Stomach smooth muscle (tissue), 2 donors: ENCODE measurements around the gene DOCK3.
"Not testable (repeated sequence)": the region's sequence is repeated elsewhere in the genome, so short reads cannot be mapped to it uniquely, and the experiment has no call there.

Experiments
- H3K27ac ChIP-seq: one replicate; pipeline ENCODE4 v1.7.0; 2013; ENCODE audit warnings: mild to moderate bottlenecking, low read length, inconsistent platforms
- H3K27me3 ChIP-seq, 2 donors: one replicate each; pipeline ENCODE4 v1.7.0; 2013; ENCODE audit warnings: low read length in 2 of 2; ENCODE audit not compliant: insufficient read depth in 2 of 2, control insufficient read depth in 1 of 2
- H3K36me3 ChIP-seq, 2 donors: one replicate each; pipeline ENCODE4 v1.7.0; 2013; ENCODE audit warnings: low read length in 2 of 2; ENCODE audit not compliant: control insufficient read depth in 2 of 2, insufficient read depth in 2 of 2
- H3K4me1 ChIP-seq: one replicate; pipeline ENCODE4 v1.7.0; 2013; ENCODE audit warnings: low read length; ENCODE audit not compliant: control insufficient read depth, insufficient read depth
- H3K4me3 ChIP-seq, 2 donors: one replicate each; pipeline ENCODE4 v1.7.0; 2013; ENCODE audit warnings: low read length in 2 of 2
- H3K9ac ChIP-seq, 2 donors: one replicate each; pipeline ENCODE4 v1.7.0; 2013; ENCODE audit warnings: low read length in 2 of 2, mild to moderate bottlenecking in 1 of 2
- H3K9me3 ChIP-seq, 2 donors: one replicate each; pipeline ENCODE4 v1.7.0; 2013; ENCODE audit warnings: low read length in 2 of 2; ENCODE audit not compliant: control insufficient read depth in 2 of 2
- donor health status: healthy.
- donor health status: Pancreatic carcinoma.

DOCK3 gene

GRCh38 chr3:51199296-51199695, 524.6 kb downstream of the DOCK3 start:
- not testable (repeated sequence) for H3K9ac ChIP-seq, H3K4me3 ChIP-seq, H3K36me3 ChIP-seq, H3K27ac ChIP-seq, H3K9me3 ChIP-seq, H3K27me3 ChIP-seq, H3K4me1 ChIP-seq

- Histone ChIP-seq H3K27ac (no peak overlapping the region), H3K4me1 (no peaks in the 10 kb centered on the region), H3K9ac (no peak overlapping the region), H3K4me3 (no peak overlapping the region), H3K36me3 (peaks cover 0 to 3% of the 10 kb centered on the region in 2 donors), H3K27me3 (no peaks in the 10 kb centered on the region), H3K9me3 (no peaks in the 10 kb centered on the region)
Measured at GRCh38 chr3:51216291-51216690, 541.6 kb downstream of the DOCK3 start.

GRCh38 chr3:51221959-51222358, 547.2 kb downstream of the DOCK3 start:
- no peaks in the 10 kb centered on the region for H3K27me3 ChIP-seq
- peaks cover 0 to 3% of the 10 kb centered on the region in 2 donors for H3K36me3 ChIP-seq
- no peak overlapping the region for H3K9ac ChIP-seq
- no peaks in the 10 kb centered on the region for H3K4me1 ChIP-seq
- no peak overlapping the region for H3K4me3 ChIP-seq
- H3K27ac ChIP-seq: no peak overlapping the region
- no peaks in the 10 kb centered on the region for H3K9me3 ChIP-seq

- H3K4me1 ChIP-seq: no peaks in the 10 kb centered on the region
- H3K4me3 ChIP-seq: no peak overlapping the region
- H3K9me3 ChIP-seq: no peaks in the 10 kb centered on the region
Measured at GRCh38 chr3:51224283-51224682, 549.6 kb downstream of the DOCK3 start.

GRCh38 chr3:51224843-51225242, 550.1 kb downstream of the DOCK3 start:
- no peaks in the 10 kb centered on the region for H3K27me3 ChIP-seq
- H3K4me1 ChIP-seq: no peaks in the 10 kb centered on the region
- no peaks in the 10 kb centered on the region for H3K9me3 ChIP-seq
- no peak overlapping the region for H3K27ac ChIP-seq
- peaks cover 0 to 12% of the 10 kb centered on the region in 2 donors for H3K36me3 ChIP-seq
- H3K9ac ChIP-seq: no peak overlapping the region
- H3K4me3 ChIP-seq: no peak overlapping the region

More at GRCh38 chr3:51224283-51224682, 549.6 kb downstream of the DOCK3 start:
- no peak overlapping the region for H3K27ac ChIP-seq
- no peak overlapping the region for H3K9ac ChIP-seq
- H3K36me3 ChIP-seq: peaks cover 0 to 12% of the 10 kb centered on the region in 2 donors
- no peaks in the 10 kb centered on the region for H3K27me3 ChIP-seq

GRCh38 chr3:51242939-51243338, 568.2 kb downstream of the DOCK3 start:
- Histone ChIP-seq H3K9me3 (no peaks in the 10 kb centered on the region), H3K27ac (no peak overlapping the region), H3K4me1 (no peaks in the 10 kb centered on the region), H3K27me3 (no peaks in the 10 kb centered on the region), H3K4me3 (no peak overlapping the region), H3K36me3 (no peaks in the 10 kb centered on the region), H3K9ac (no peak overlapping the region)

- Histone ChIP-seq H3K27me3 (no peaks in the 10 kb centered on the region), H3K36me3 (no peaks in the 10 kb centered on the region), H3K27ac (no peak overlapping the region), H3K9me3 (no peaks in the 10 kb centered on the region), H3K9ac (no peak overlapping the region), H3K4me3 (no peak overlapping the region), H3K4me1 (no peaks in the 10 kb centered on the region)
Measured at GRCh38 chr3:51243924-51244323, 569.2 kb downstream of the DOCK3 start.

GRCh38 chr3:51245867-51246266, 571.1 kb downstream of the DOCK3 start:
- no peaks in the 10 kb centered on the region for H3K9me3 ChIP-seq
- no peaks in the 10 kb centered on the region for H3K36me3 ChIP-seq
- no peak overlapping the region for H3K4me3 ChIP-seq
- H3K9ac ChIP-seq: no peak overlapping the region
- H3K27ac ChIP-seq: no peak overlapping the region
- H3K27me3 ChIP-seq: no peaks in the 10 kb centered on the region
- no peaks in the 10 kb centered on the region for H3K4me1 ChIP-seq

GRCh38 chr3:51257870-51258269, 583.1 kb downstream of the DOCK3 start:
- peaks cover 0 to 4% of the 10 kb centered on the region in 2 donors for H3K36me3 ChIP-seq
- H3K9me3 ChIP-seq: no peaks in the 10 kb centered on the region
- H3K27me3 ChIP-seq: no peaks in the 10 kb centered on the region
- H3K27ac ChIP-seq: no peak overlapping the region
- no peak overlapping the region for H3K4me3 ChIP-seq
- H3K9ac ChIP-seq: no peak overlapping the region
- no peaks in the 10 kb centered on the region for H3K4me1 ChIP-seq

GRCh38 chr3:51264166-51264565, 589.4 kb downstream of the DOCK3 start:
- H3K4me3 ChIP-seq, H3K27me3 ChIP-seq, H3K9me3 ChIP-seq, H3K9ac ChIP-seq, H3K4me1 ChIP-seq, H3K36me3 ChIP-seq, H3K27ac ChIP-seq: not testable (repeated sequence)

- H3K27me3 ChIP-seq: no peaks in the 10 kb centered on the region
- H3K4me1 ChIP-seq: no peaks in the 10 kb centered on the region
- H3K36me3 ChIP-seq: no peaks in the 10 kb centered on the region
- H3K27ac ChIP-seq: no peak overlapping the region
- H3K4me3 ChIP-seq: no peak overlapping the region
- no peaks in the 10 kb centered on the region for H3K9me3 ChIP-seq
- no peak overlapping the region for H3K9ac ChIP-seq
Measured at GRCh38 chr3:51268132-51268531, 593.4 kb downstream of the DOCK3 start.
